H1 (cell line): Measurements from ENCODE around the gene SPEF2. TPM values are rescaled to one million over a fixed set of nuclear protein-coding genes. Genes with fewer than 3 reads are reported as not detected.

Experiments
- CTCF ChIA-PET: fragments of 300-600 bp; sonication (Branson Sonifier 250); formaldehyde crosslinking; loops from one replicate; lab custom pipeline; 2021; ENCODE audit not compliant: partially characterized antibody; lab: Charles Lee
- POLR2A ChIA-PET: fragments of 300-600 bp; sonication (Branson Sonifier 250); formaldehyde crosslinking; loops from one replicate; lab custom pipeline; 2021; ENCODE audit warnings: inconsistent platforms; ENCODE audit not compliant: partially characterized antibody; lab: Charles Lee
- DNase-seq, 2 experiments: peaks; one replicate each; pipeline versions ENCODE4 v3.0.0 to v3.0.0-alpha.2; 2010 to 2022; ENCODE audit warnings: low spot score in 2 of 2, low read depth in 1 of 2, mixed read lengths in 1 of 2
- FAIRE-seq: peaks from 2 replicates; lab custom pipeline; 2011; peaks lifted over from hg19 to GRCh38; lab: Jason Lieb, UNC
- H2AFZ ChIP-seq: 2 replicates; pipeline ENCODE4 v1.8.1; 2012; ENCODE audit warnings: low read length, inconsistent platforms
- H2AK5ac ChIP-seq: 2 replicates; pipeline ENCODE4 v1.6.1; 2013; ENCODE audit warnings: low read depth, low read length
- H2BK120ac ChIP-seq: replicated peaks from 2 replicates; pipeline ENCODE3; 2013; ENCODE audit warnings: low read depth, low read length, inconsistent platforms
- H2BK12ac ChIP-seq: 2 replicates; pipeline ENCODE4 v1.6.1; 2013; ENCODE audit warnings: low read depth, low read length
- H2BK15ac ChIP-seq: 2 replicates; pipeline ENCODE4 v1.6.1; 2013; ENCODE audit warnings: low read length
- H2BK20ac ChIP-seq: 2 replicates; pipeline ENCODE4 v1.6.1; 2013; ENCODE audit warnings: low read length
- H2BK5ac ChIP-seq: 2 replicates; pipeline ENCODE4 v1.6.1; 2013; ENCODE audit warnings: low read depth, low read length
- H3K14ac ChIP-seq: 2 replicates; pipeline ENCODE4 v1.6.1; 2013; ENCODE audit warnings: inconsistent platforms; ENCODE audit not compliant: insufficient read length
- H3K18ac ChIP-seq: 2 replicates; pipeline ENCODE4 v1.6.1; 2013; ENCODE audit warnings: low read length; ENCODE audit errors: extremely low read depth
- H3K23ac ChIP-seq: 2 replicates; pipeline ENCODE4 v1.6.1; 2013; ENCODE audit warnings: inconsistent platforms; ENCODE audit not compliant: insufficient read length
- H3K23me2 ChIP-seq: 2 replicates; pipeline ENCODE4 v1.6.1; 2013; ENCODE audit warnings: low read depth, low read length
- H3K27ac ChIP-seq: 2 replicates; pipeline ENCODE4 v1.6.1; 2011; ENCODE audit warnings: low read depth, low read length, inconsistent platforms
- H3K27me3 ChIP-seq, 4 experiments: replicated peaks in 1 of 4; 1 replicate in 1 of 4; 2 replicates in 3 of 4; pipeline versions ENCODE4 v1.6.1 to v1.8.1; 2011 to 2013; ENCODE audit warnings: low read length in 3 of 4, mild to moderate bottlenecking in 3 of 4, inconsistent platforms in 2 of 4, mixed read lengths in 2 of 4, moderate library complexity in 1 of 4; ENCODE audit not compliant: control insufficient read depth in 3 of 4, insufficient read depth in 3 of 4; ENCODE audit errors: extremely low read depth in 1 of 4
- H3K36me3 ChIP-seq, 4 experiments: 2 replicates each; pipeline versions ENCODE4 v1.6.1 to v1.8.1; 2011 to 2013; ENCODE audit warnings: mild to moderate bottlenecking in 4 of 4, low read length in 3 of 4, moderate library complexity in 2 of 4, control low read depth in 1 of 4, inconsistent platforms in 1 of 4; ENCODE audit not compliant: insufficient read depth in 4 of 4, control insufficient read depth in 2 of 4
- H3K4ac ChIP-seq: replicated peaks from 2 replicates; pipeline ENCODE3; 2013; ENCODE audit warnings: low read length, low read depth, mixed read lengths, inconsistent platforms; ENCODE audit not compliant: insufficient read length
- H3K4me1 ChIP-seq, 4 experiments: replicated peaks in 1 of 4; 1 replicate in 1 of 4; 2 replicates in 3 of 4; pipeline versions ENCODE4 v1.6.1 to v1.8.1; 2011 to 2013; ENCODE audit warnings: low read length in 3 of 4, inconsistent platforms in 2 of 4, mixed read lengths in 1 of 4; ENCODE audit not compliant: insufficient read depth in 4 of 4, control insufficient read depth in 3 of 4
- H3K4me2 ChIP-seq, 2 experiments: 2 replicates each; pipeline versions ENCODE4 v1.6.1 to v1.8.1; 2011 to 2013; ENCODE audit warnings: low read depth in 2 of 2, low read length in 2 of 2, control low read depth in 1 of 2, inconsistent platforms in 1 of 2, mild to moderate bottlenecking in 1 of 2; ENCODE audit not compliant: insufficient read depth in 1 of 2
- H3K4me3 ChIP-seq, 4 experiments: fragments of 200-600, 300-600 bp in 1 of 4; sonication (generic), shearing (Covaris generic), sonication (Bioruptor Twin) in 1 of 4; 2 replicates each; pipeline versions ENCODE4 v1.5.1 to v1.8.1; 2011 to 2016; ENCODE audit warnings: low read length in 4 of 4, low read depth in 3 of 4, control low read depth in 2 of 4, inconsistent platforms in 2 of 4, mild to moderate bottlenecking in 2 of 4, mixed read lengths in 1 of 4, moderate library complexity in 1 of 4; ENCODE audit not compliant: insufficient read depth in 2 of 4; ENCODE audit errors: extremely low read depth in 1 of 4
- H3K56ac ChIP-seq: replicated peaks from 2 replicates; pipeline ENCODE3; 2013; ENCODE audit warnings: low read depth, mild to moderate bottlenecking, mixed read lengths, low read length, inconsistent platforms; ENCODE audit not compliant: insufficient read length
- H3K79me1 ChIP-seq: 2 replicates; pipeline ENCODE4 v1.6.1; 2013; ENCODE audit warnings: low read depth, low read length, control low read depth
- H3K79me2 ChIP-seq, 2 experiments: 2 replicates each; pipeline versions ENCODE4 v1.6.1 to v1.8.1; 2012 to 2013; ENCODE audit warnings: low read length in 2 of 2, mild to moderate bottlenecking in 2 of 2, inconsistent platforms in 1 of 2; ENCODE audit not compliant: insufficient read depth in 2 of 2, control insufficient read depth in 1 of 2
- H3K9ac ChIP-seq, 4 experiments: replicated peaks in 1 of 4; 1 replicate in 1 of 4; 2 replicates in 3 of 4; pipeline versions ENCODE4 v1.6.1 to v1.8.1; 2011 to 2013; ENCODE audit warnings: low read depth in 3 of 4, low read length in 3 of 4, control low read depth in 2 of 4, mild to moderate bottlenecking in 2 of 4, moderate library complexity in 2 of 4, inconsistent platforms in 1 of 4; ENCODE audit errors: extremely low read depth in 1 of 4
- H3K9me3 ChIP-seq, 2 experiments: 2 replicates each; pipeline versions ENCODE4 v1.6.1 to v1.8.1; 2012 to 2013; ENCODE audit warnings: mild to moderate bottlenecking in 2 of 2, moderate library complexity in 2 of 2, control low read depth in 1 of 2, inconsistent platforms in 1 of 2, low read depth in 1 of 2, low read length in 1 of 2, mixed read lengths in 1 of 2; ENCODE audit not compliant: insufficient read depth in 2 of 2
- H4K20me1 ChIP-seq, 2 experiments: replicated peaks in 1 of 2; 2 replicates each; pipeline versions ENCODE3 to v1.8.1; 2011 to 2013; ENCODE audit warnings: inconsistent platforms in 2 of 2, low read length in 2 of 2, mild to moderate bottlenecking in 1 of 2; ENCODE audit not compliant: insufficient read depth in 2 of 2, control insufficient read depth in 1 of 2
- H4K5ac ChIP-seq: 2 replicates; pipeline ENCODE4 v1.6.1; 2013; ENCODE audit warnings: low read length, low read depth, mixed read lengths, inconsistent platforms; ENCODE audit not compliant: insufficient read length
- H4K8ac ChIP-seq: 2 replicates; pipeline ENCODE4 v1.8.0; 2013; ENCODE audit warnings: mild to moderate bottlenecking, moderate library complexity, low read length, inconsistent platforms; ENCODE audit not compliant: insufficient read depth; ENCODE audit errors: extremely low read depth
- H4K91ac ChIP-seq: replicated peaks from 2 replicates; pipeline ENCODE3; 2013; ENCODE audit warnings: low read length, mixed read lengths, inconsistent platforms; ENCODE audit not compliant: insufficient read length
- ATF2 ChIP-seq: IDR thresholded peaks from 2 replicates; pipeline ENCODE4 v1.6.1; 2012; ENCODE audit warnings: low read length, inconsistent platforms
- CBX8 ChIP-seq: fragments of 300-800, 300-1000 bp; sonication (generic); IDR thresholded peaks from 2 replicates; pipeline ENCODE4 v1.7.1; 2016; ENCODE audit warnings: low read depth, low read length, borderline replicate concordance
- CTBP2 ChIP-seq: IDR thresholded peaks from 2 replicates; pipeline ENCODE4 v1.7.0; 2011; ENCODE audit warnings: borderline replicate concordance, mild to moderate bottlenecking, moderate library complexity, mixed read lengths, low read length; ENCODE audit not compliant: insufficient read depth, insufficient read length
- KDM1A ChIP-seq: fragments of 200-600, 300-600 bp; sonication (generic); IDR thresholded peaks from 2 replicates; pipeline ENCODE4 v1.7.1; 2016; ENCODE audit warnings: mild to moderate bottlenecking, low read length, borderline replicate concordance
- MAX ChIP-seq: IDR thresholded peaks from 2 replicates; pipeline ENCODE4 v1.6.1; 2012; ENCODE audit warnings: inconsistent platforms
- RFX5 ChIP-seq: IDR thresholded peaks from 2 replicates; pipeline ENCODE4 v1.6.1; 2011; ENCODE audit warnings: low read depth, low read length, improper control_type of control experiment, borderline replicate concordance
- RXRA ChIP-seq: IDR thresholded peaks from 2 replicates; pipeline ENCODE4 v1.6.1; 2011; ENCODE audit warnings: low read depth, mild to moderate bottlenecking, low read length, moderate library complexity; ENCODE audit not compliant: insufficient read depth
- SP1 ChIP-seq: IDR thresholded peaks from 2 replicates; pipeline ENCODE4 v1.6.1; 2011; ENCODE audit warnings: low read depth, low read length
- SP2 ChIP-seq: IDR thresholded peaks from 2 replicates; pipeline ENCODE4 v1.6.1; 2012; ENCODE audit warnings: mild to moderate bottlenecking, low read length, inconsistent platforms
- TEAD4 ChIP-seq: IDR thresholded peaks from 2 replicates; pipeline ENCODE4 v1.6.1; 2012; ENCODE audit warnings: low read depth, low read length, inconsistent platforms, mixed read lengths
- WGBS, 2 experiments: shearing (Covaris generic) in 1 of 2; methylation state at CpG; one replicate each; pipeline versions ENCODE4 v1.1.6 to v1.1.7; 2013 to 2015; ENCODE audit warnings: low lambda C conversion rate in 2 of 2, mixed read lengths in 2 of 2, inconsistent platforms in 1 of 2, low coverage in 1 of 2, missing lambda C conversion rate in 1 of 2; ENCODE audit not compliant: insufficient replicate concordance in 2 of 2, insufficient coverage in 1 of 2, insufficient read length in 1 of 2; ENCODE audit errors: extremely low coverage in 1 of 2, missing lambda C conversion rate in 1 of 2; 5-methylcytosine and 5-hydroxymethylcytosine counted together
- polyA plus RNA-seq, 7 experiments: library from polyadenylated mRNA; depleted of rRNA in 3 of 7; stranded (reverse) in 5 of 7; unstranded in 2 of 7; fragments of >200 nt in 5 of 7; fragments of 200-250 nt in 2 of 7; gene quantifications; 1 replicate in 5 of 7; 2 replicates in 1 of 7; 4 replicates in 1 of 7; pipeline versions ENCODE4 v1.2.1 to v1.2.3, GENCODE V29; 2011 to 2013; ENCODE audit warnings: missing spikeins in 2 of 7, mixed read lengths in 2 of 7
- total RNA-seq: library from RNA; stranded (reverse); fragmentation: NEBNext Ultra II Directional; extraction: Animal tissue kit (Norgen Biotek cat#: 25700); gene quantifications from 2 replicates; pipeline ENCODE4 v1.2.1, GENCODE V29; 2021

The SPEF2 gene
- total and polyA plus RNA-seq, 2 of the 8 experiments (the other 6 are each of a cell fraction or from before 2014, with no cell fraction given) = 0.14 to 0.73 TPM

- H3K4me2 ChIP-seq = no peak overlapping the region
- TF ChIP-seq CTBP2 (no peak), KDM1A (no peak), SP2 (no peak), SP1 (no peak), CBX8 (no peak), MAX (no peak), RXRA (no peak), ATF2 (no peak), TEAD4 (no peak), RFX5 (no peak)
Observed at GRCh38 chr5:35771300-35771699, 153.6 kb downstream of the SPEF2 start.

More at GRCh38 chr5:35771300-35771699, 153.6 kb downstream of the SPEF2 start:
- Histone ChIP-seq H3K79me2 (no peaks in the 10 kb centered on the region), H2BK5ac (no peak overlapping the region), H3K4me3 (no peak overlapping the region), H3K18ac (no peak overlapping the region), H3K23me2 (no peaks in the 10 kb centered on the region; the same call in 1 of the 2 replicates), H3K56ac (no peak overlapping the region), H3K9me3 (no peaks in the 10 kb centered on the region), H3K14ac (no peak overlapping the region), H3K4me1 (no peaks in the 10 kb centered on the region), H2BK15ac (no peak overlapping the region), H3K27ac (no peak overlapping the region), H3K27me3 (no peaks in the 10 kb centered on the region), H2BK120ac (no peak overlapping the region), H3K79me1 (no peaks in the 10 kb centered on the region), H2AK5ac (no peak overlapping the region), H2BK12ac (no peak overlapping the region), H2BK20ac (no peak overlapping the region), H4K91ac (no peak overlapping the region), H3K36me3 (no peaks in the 10 kb centered on the region), H4K5ac (no peak overlapping the region), H4K8ac (no peak overlapping the region), H3K23ac (no peak overlapping the region), H3K4ac (no peak overlapping the region), H3K9ac (no peak overlapping the region), H2AFZ (no peak overlapping the region), H4K20me1 (no peaks in the 10 kb centered on the region)
- ChIA-PET CTCF (interaction anchor here (1.0 to 1.9 kb wide), 2 partner anchors 13 to 120 kb away, joined by 5 to 6 read pairs; no protein-coding TSS in a partner anchor), POLR2A (no interaction called here)
- DNase-seq (no peak), FAIRE-seq (no peak)
- WGBS, 2 experiments = 91% methylated on average over 6 of the region's 6 CpGs; no CpG with 5 or more reads in 1 of the 2 experiments
